Hematopoietic multipotent progenitor cell (in vitro differentiated cells): Measurements from ENCODE around the gene C11orf42. TPM values are rescaled to one million over a fixed set of nuclear protein-coding genes. Genes with fewer than 3 reads are reported as not detected.

ENCODE experiments used
- DNase-seq, 3 donors: peaks; one replicate each; pipeline ENCODE4 v3.0.0-alpha.2; 2011 to 2015; ENCODE audit warnings: low read depth in 2 of 3, low spot score in 2 of 3
- total RNA-seq: library from RNA; depleted of rRNA; stranded (reverse); fragments of >200 nt; gene quantifications from one replicate; pipeline ENCODE4 v1.2.3, GENCODE V29; 2012

Gene C11orf42
- total RNA-seq: not detected

- no peak for DNase-seq
These were observed at the start of gene C11orf42 for GRCh38 chr11:6205366-6205765. Gene C11orf42 (plus strand): TSS chr11:6205557. CDS start chr11:6205616, 59 bp downstream.

- no peak for DNase-seq
These were observed 48.6 kb upstream of the C11orf42 start for GRCh38 chr11:6156628-6157359.

- no peak for DNase-seq
These were observed 35.1 kb upstream of the C11orf42 start, which contains the start of gene OR52B2 for GRCh38 chr11:6170226-6170625. Gene OR52B2 (minus strand): TSS chr11:6170326. CDS start chr11:6170326, 0 bp downstream.

- no peak for DNase-seq
These were observed 29.9 kb upstream of the C11orf42 start for GRCh38 chr11:6175440-6175839.

GRCh38 chr11:6191742-6192141 lies 13.6 kb upstream of the C11orf42 start:
- no peak for DNase-seq

- DNase-seq: no peak
These were observed 11.2 kb upstream of the C11orf42 start for GRCh38 chr11:6194065-6194581.

- DNase-seq: no peak
These were observed 9.0 kb upstream of the C11orf42 start for GRCh38 chr11:6196396-6196795.

- no peak for DNase-seq
These were observed 7.7 kb upstream of the C11orf42 start for GRCh38 chr11:6197466-6198200.

- DNase-seq: no peak
These were observed 6.1 kb upstream of the C11orf42 start, which contains the start of gene OR52W1 for GRCh38 chr11:6199174-6199810. Gene OR52W1 (plus strand): TSS chr11:6199224. CDS start chr11:6199224, 0 bp downstream.

GRCh38 chr11:6200975-6201374 lies 4.4 kb upstream of the C11orf42 start:
- peak in 2 of 3 donors; percentile 12 to 40 for DNase-seq

- DNase-seq: peak in 1 of 3 donors; percentile 2
These were observed 3.9 kb upstream of the C11orf42 start for GRCh38 chr11:6201481-6201880.

- no peak for DNase-seq
These were observed 3.3 kb upstream of the C11orf42 start for GRCh38 chr11:6202041-6202440.

- peak in 1 of 3 donors; percentile 13 for DNase-seq
These were observed 2.0 kb upstream of the C11orf42 start for GRCh38 chr11:6203327-6203726.

GRCh38 chr11:6204706-6205105 lies 651 bp upstream of the C11orf42 start:
- no peak for DNase-seq

GRCh38 chr11:6206456-6207180 lies 1.3 kb downstream of the C11orf42 start:
- DNase-seq: no peak

- no peak for DNase-seq
These were observed 4.4 kb downstream of the C11orf42 start for GRCh38 chr11:6209801-6210200.

- no peak for DNase-seq
These were observed 5.1 kb downstream of the C11orf42 start for GRCh38 chr11:6210274-6210955.

GRCh38 chr11:6214530-6214929 lies 9.2 kb downstream of the C11orf42 start:
- no peak for DNase-seq

- DNase-seq: no peak
These were observed 11.1 kb downstream of the C11orf42 start for GRCh38 chr11:6216501-6216900.

GRCh38 chr11:6217722-6218121 lies 12.4 kb downstream of the C11orf42 start:
- DNase-seq: no peak
